Activated T-cell treated with anti-CD3 and anti-CD28 coated beads, Interleukin-2, amount 50 U/mL, for 72 hours (primary cell): ENCODE measurements around the gene TGFB1. TPM values are rescaled to one million over a fixed set of nuclear protein-coding genes. Genes with fewer than 3 reads are reported as not detected.
A peak's percentile ranks its signal among the peaks of the same experiment; 100 is the strongest.

Experiments used
- ATAC-seq, 2 donors: fragments of 150-1000 bp; cut with Tn5 transposase; replicated peaks in 1 of 2; 2 replicates each; pipeline ENCODE4 v1.10.0; 2021; ENCODE audit warnings: moderate library complexity in 2 of 2, mild to moderate bottlenecking in 1 of 2
- DNase-seq, 2 donors: peaks; one replicate each; pipeline ENCODE4 v3.0.0; 2021 to 2022; ENCODE audit warnings: mixed read lengths in 1 of 2
- H3K27ac Mint-ChIP-seq: one replicate; pipeline ENCODE4 v1.8.0; 2022; ENCODE audit warnings: mild to moderate bottlenecking, moderate library complexity, mixed read lengths
- H3K27me3 Mint-ChIP-seq: one replicate; pipeline ENCODE4 v1.8.0; 2022; ENCODE audit warnings: low read depth, mixed read lengths
- H3K36me3 Mint-ChIP-seq, 2 donors: one replicate each; pipeline ENCODE4 v1.8.0; 2022; ENCODE audit warnings: mixed read lengths in 2 of 2, mild to moderate bottlenecking in 1 of 2; ENCODE audit not compliant: insufficient read depth in 2 of 2
- H3K4me1 Mint-ChIP-seq: one replicate; pipeline ENCODE4 v1.8.0; 2022; ENCODE audit warnings: low read depth, mixed read lengths
- H3K4me3 Mint-ChIP-seq, 2 donors: one replicate each; pipeline ENCODE4 v1.8.0; 2022; ENCODE audit warnings: mild to moderate bottlenecking in 2 of 2, mixed read lengths in 2 of 2, moderate library complexity in 2 of 2
- H3K9me3 Mint-ChIP-seq, 2 donors: one replicate each; pipeline ENCODE4 v1.8.0; 2022; ENCODE audit warnings: mixed read lengths in 2 of 2
- total RNA-seq, 2 donors: library from RNA; stranded (reverse); gene quantifications; one replicate each; pipeline ENCODE4 v1.2.3, GENCODE V29; 2022

The TGFB1 gene
- total RNA-seq, result 10 to 100 TPM; 93.5 to 94.2 TPM

- DNase-seq (peak; percentile 92 to 94), ATAC-seq (peak; percentile 58 to 68)
- Mint-ChIP-seq H3K27ac (peak within 1 kb of the TSS; percentile 85), H3K36me3 (peaks cover 12 to 19% of the 10 kb centered on the region in 2 donors), H3K4me1 (peaks cover 79% of the 10 kb centered on the region), H3K4me3 (peak within 1 kb of the TSS; percentile 88 to 97), H3K9me3 (peaks cover 0 to 2% of the 10 kb centered on the region in 2 donors), H3K27me3 (no peaks in the 10 kb centered on the region)
Observed at GRCh38 chr19:41353466-41354342, at the start of gene TGFB1. TGFB1 (minus strand) TSS chr19:41353922; CDS start chr19:41353044, 878 bp downstream.

GRCh38 chr19:41402010-41402409 lies 48.3 kb upstream of the TGFB1 start:
- Mint-ChIP-seq H3K9me3 (no peaks in the 10 kb centered on the region), H3K4me3 (no peak overlapping the region), H3K27ac (no peak overlapping the region), H3K4me1 (peaks cover 29% of the 10 kb centered on the region), H3K27me3 (no peaks in the 10 kb centered on the region), H3K36me3 (no peaks in the 10 kb centered on the region)
- no peak for ATAC-seq
- no peak for DNase-seq

GRCh38 chr19:41401483-41401882 lies 47.8 kb upstream of the TGFB1 start:
- Mint-ChIP-seq H3K4me3 (no peak overlapping the region), H3K4me1 (peaks cover 32% of the 10 kb centered on the region), H3K27ac (no peak overlapping the region), H3K36me3 (no peaks in the 10 kb centered on the region), H3K27me3 (no peaks in the 10 kb centered on the region), H3K9me3 (no peaks in the 10 kb centered on the region)
- DNase-seq (no peak), ATAC-seq (no peak)

- Mint-ChIP-seq H3K9me3 (no peaks in the 10 kb centered on the region), H3K4me3 (peak overlapping the region; percentile 1 to 99), H3K27me3 (no peaks in the 10 kb centered on the region)
Observed at GRCh38 chr19:41399525-41399924, 45.8 kb upstream of the TGFB1 start.

GRCh38 chr19:41399091-41399490 lies 45.4 kb upstream of the TGFB1 start:
- Mint-ChIP-seq H3K4me3 (peak overlapping the region; percentile 99 to 100), H3K27me3 (no peaks in the 10 kb centered on the region), H3K4me1 (peaks cover 47% of the 10 kb centered on the region), H3K36me3 (no peaks in the 10 kb centered on the region), H3K9me3 (no peaks in the 10 kb centered on the region), H3K27ac (peak overlapping the region; percentile 99)
- ATAC-seq (no peak), DNase-seq (no peak)

More at GRCh38 chr19:41399525-41399924, 45.8 kb upstream of the TGFB1 start:
- Mint-ChIP-seq H3K27ac (no peak overlapping the region), H3K4me1 (peaks cover 47% of the 10 kb centered on the region), H3K36me3 (no peaks in the 10 kb centered on the region)
- no peak for DNase-seq
- ATAC-seq, result no peak

- peak overlapping the region; percentile 99 for H3K27ac Mint-ChIP-seq
- H3K4me3 Mint-ChIP-seq, result peak overlapping the region; percentile 99 to 100
- no peaks in the 10 kb centered on the region for H3K9me3 Mint-ChIP-seq
- H3K27me3 Mint-ChIP-seq, result no peaks in the 10 kb centered on the region
- peaks cover 51% of the 10 kb centered on the region for H3K4me1 Mint-ChIP-seq
- H3K36me3 Mint-ChIP-seq, result no peaks in the 10 kb centered on the region
- no peak for ATAC-seq
- DNase-seq, result no peak
Observed at GRCh38 chr19:41398598-41398997, 44.9 kb upstream of the TGFB1 start.

- no peak for DNase-seq
- Mint-ChIP-seq H3K27ac (peak overlapping the region; percentile 99), H3K4me1 (peaks cover 51% of the 10 kb centered on the region), H3K27me3 (no peaks in the 10 kb centered on the region), H3K9me3 (no peaks in the 10 kb centered on the region), H3K36me3 (no peaks in the 10 kb centered on the region), H3K4me3 (peak overlapping the region; percentile 99 to 100)
- no peak for ATAC-seq
Observed at GRCh38 chr19:41398050-41398418, 44.3 kb upstream of the TGFB1 start.

GRCh38 chr19:41397086-41398049 lies 43.6 kb upstream of the TGFB1 start, which contains the start of the genes BCKDHA and EXOSC5:
BCKDHA (plus strand) TSS chr19:41397818; CDS start chr19:41397828, 10 bp downstream.
EXOSC5 (minus strand) TSS chr19:41397359; CDS start chr19:41397328, 31 bp downstream.
- peaks cover 47% of the 10 kb centered on the region for H3K4me1 Mint-ChIP-seq

GRCh38 chr19:41395355-41395754 lies 41.6 kb upstream of the TGFB1 start:
- Mint-ChIP-seq H3K9me3 (no peaks in the 10 kb centered on the region), H3K27ac (peak overlapping the region; percentile 61), H3K4me1 (peaks cover 40% of the 10 kb centered on the region), H3K4me3 (peak overlapping the region; percentile 29 to 99), H3K27me3 (no peaks in the 10 kb centered on the region), H3K36me3 (peaks cover 0 to 2% of the 10 kb centered on the region in 2 donors)
- ATAC-seq, result no peak
- DNase-seq, result no peak

More at GRCh38 chr19:41397086-41398049, 43.6 kb upstream of the TGFB1 start, which contains the start of the genes BCKDHA and EXOSC5:
- ATAC-seq (peak; percentile 99), DNase-seq (peak; percentile 99)
- Mint-ChIP-seq H3K36me3 (no peaks in the 10 kb centered on the region), H3K4me3 (peak within 1 kb of the TSS; percentile 99 to 100), H3K27ac (peak within 1 kb of the TSS; percentile 99), H3K27me3 (no peaks in the 10 kb centered on the region), H3K9me3 (no peaks in the 10 kb centered on the region)

GRCh38 chr19:41392775-41393174 lies 39.1 kb upstream of the TGFB1 start:
- H3K4me3 Mint-ChIP-seq, result no peak overlapping the region
- H3K4me1 Mint-ChIP-seq, result peaks cover 23% of the 10 kb centered on the region
- DNase-seq (no peak), ATAC-seq (no peak)
- H3K9me3 Mint-ChIP-seq, result no peaks in the 10 kb centered on the region
- no peak overlapping the region for H3K27ac Mint-ChIP-seq
- H3K27me3 Mint-ChIP-seq, result no peaks in the 10 kb centered on the region
- H3K36me3 Mint-ChIP-seq, result peaks cover 0 to 2% of the 10 kb centered on the region in 2 donors

- Mint-ChIP-seq H3K27ac (no peak overlapping the region), H3K9me3 (no peaks in the 10 kb centered on the region)
- no peak for ATAC-seq
Observed at GRCh38 chr19:41391618-41392017, 37.9 kb upstream of the TGFB1 start.

GRCh38 chr19:41386442-41386841 lies 32.7 kb upstream of the TGFB1 start:
- Mint-ChIP-seq H3K4me1 (no peaks in the 10 kb centered on the region), H3K9me3 (no peaks in the 10 kb centered on the region), H3K27me3 (no peaks in the 10 kb centered on the region), H3K27ac (no peak overlapping the region), H3K4me3 (no peak overlapping the region), H3K36me3 (peaks cover 0 to 4% of the 10 kb centered on the region in 2 donors)
- ATAC-seq (no peak), DNase-seq (no peak)

More at GRCh38 chr19:41391618-41392017, 37.9 kb upstream of the TGFB1 start:
- peaks cover 21% of the 10 kb centered on the region for H3K4me1 Mint-ChIP-seq
- no peak overlapping the region for H3K4me3 Mint-ChIP-seq
- no peaks in the 10 kb centered on the region for H3K27me3 Mint-ChIP-seq
- DNase-seq, result no peak
- peaks cover 0 to 2% of the 10 kb centered on the region in 2 donors for H3K36me3 Mint-ChIP-seq
